Measurements from ENCODE around the gene IRF1.
A peak's percentile ranks its signal among the peaks of the same experiment; 100 is the strongest.

- peak in 1 of 3 donors; percentile 35 for TF ChIP-seq POLR2AphosphoS5 (IDR thresholded peaks at IDR 0.05)
- no peak for TF ChIP-seq CTCF (IDR thresholded peaks at IDR 0.05 in 8 of 11, conservative IDR thresholded peaks at IDR 0.05 in 3 of 11)
- no peak for TF ChIP-seq POLR2A (IDR thresholded peaks at IDR 0.05)
Measured at GRCh38 chr5:132471944-132472343, 18.6 kb downstream of the IRF1 start.
